BLaER1 (cell line): ENCODE measurements around the gene SRRM4.
"Not testable (repeated sequence)": the region's sequence is repeated elsewhere in the genome, so short reads cannot be mapped to it uniquely, and the experiment has no call there.

Experiments used
- H3K27ac ChIP-seq: shearing (Covaris generic); formaldehyde crosslinking; 2 replicates; pipeline ENCODE4 v1.8.1; 2022
- H3K27me3 ChIP-seq: shearing (Covaris generic); formaldehyde crosslinking; 2 replicates; pipeline ENCODE4 v1.8.1; 2022
- H3K36me3 ChIP-seq: shearing (Covaris generic); formaldehyde crosslinking; 2 replicates; pipeline ENCODE4 v1.8.1; 2022
- H3K4me1 ChIP-seq: shearing (Covaris generic); formaldehyde crosslinking; 2 replicates; pipeline ENCODE4 v1.8.1; 2022
- H3K4me2 ChIP-seq: shearing (Covaris generic); formaldehyde crosslinking; 2 replicates; pipeline ENCODE4 v1.8.1; 2022
- H3K4me3 ChIP-seq: shearing (Covaris generic); formaldehyde crosslinking; 2 replicates; pipeline ENCODE4 v1.8.1; 2022
- H3K9ac ChIP-seq: shearing (Covaris generic); formaldehyde crosslinking; 2 replicates; pipeline ENCODE4 v1.8.1; 2022
- H3K9me3 ChIP-seq: shearing (Covaris generic); formaldehyde crosslinking; 2 replicates; pipeline ENCODE4 v1.8.1; 2022
- H4K20me1 ChIP-seq: shearing (Covaris generic); formaldehyde crosslinking; 2 replicates; pipeline ENCODE4 v1.8.1; 2022
- Cebpa-rat ChIP-seq: shearing (Covaris generic); IDR thresholded peaks from 2 replicates; pipeline ENCODE4 v1.8.1; 2022

The SRRM4 gene

DNA sequence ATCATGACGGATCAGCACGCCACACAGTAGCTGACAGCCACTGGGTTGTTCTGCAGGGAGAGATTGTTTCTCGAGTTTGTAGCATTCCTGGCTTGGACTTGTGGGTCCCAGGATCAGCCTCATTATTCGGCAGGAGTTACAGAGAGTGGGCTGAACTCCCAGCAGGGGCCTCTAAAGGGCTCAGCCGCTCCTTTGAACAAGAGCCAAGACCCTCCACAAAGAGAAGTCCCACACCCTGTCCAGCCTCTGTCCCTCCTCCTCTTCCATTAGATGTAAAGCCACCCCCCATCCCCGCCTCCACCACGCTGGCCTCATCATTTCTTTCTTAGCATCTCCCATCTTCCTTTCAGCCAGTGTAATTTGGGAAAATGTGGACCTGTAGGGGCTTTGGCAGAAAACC lies 100.7 kb downstream of the SRRM4 start:
- H3K9ac ChIP-seq = no peak overlapping the region
- H3K27ac ChIP-seq = no peak overlapping the region
- no peaks in the 10 kb centered on the region for H3K36me3 ChIP-seq
- no peak for TF ChIP-seq Cebpa-rat
- no peaks in the 10 kb centered on the region for H4K20me1 ChIP-seq
- H3K4me2 ChIP-seq = no peak overlapping the region
- no peak overlapping the region for H3K4me3 ChIP-seq
- no peaks in the 10 kb centered on the region for H3K9me3 ChIP-seq
- no peaks in the 10 kb centered on the region for H3K27me3 ChIP-seq
- no peaks in the 10 kb centered on the region for H3K4me1 ChIP-seq

DNA sequence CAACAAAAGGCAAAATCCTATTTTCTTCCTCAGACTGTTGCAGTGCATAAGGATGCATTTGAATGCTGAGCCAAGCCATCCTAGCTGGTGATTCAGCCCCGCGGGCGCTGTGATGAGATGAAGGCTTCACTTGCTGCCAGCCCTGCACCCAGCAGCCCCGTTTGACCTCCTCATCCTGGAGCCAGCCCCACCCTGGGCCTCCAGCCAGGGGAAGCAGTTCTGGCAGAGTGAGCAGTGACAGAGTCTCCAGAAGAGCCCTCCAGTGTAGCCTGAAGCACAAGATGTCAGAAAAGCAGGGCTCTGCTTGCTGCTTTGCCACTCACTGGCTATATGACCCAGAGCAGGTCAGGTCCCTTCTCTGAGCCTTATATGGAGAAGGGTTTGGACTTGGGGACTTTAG lies 101.2 kb downstream of the SRRM4 start:
- Histone ChIP-seq H3K4me3 (no peak overlapping the region), H3K27me3 (no peaks in the 10 kb centered on the region), H3K9ac (no peak overlapping the region), H3K36me3 (no peaks in the 10 kb centered on the region), H3K4me2 (no peak overlapping the region), H3K4me1 (no peaks in the 10 kb centered on the region), H3K27ac (no peak overlapping the region), H4K20me1 (no peaks in the 10 kb centered on the region), H3K9me3 (no peaks in the 10 kb centered on the region)
- TF ChIP-seq Cebpa-rat = no peak

DNA sequence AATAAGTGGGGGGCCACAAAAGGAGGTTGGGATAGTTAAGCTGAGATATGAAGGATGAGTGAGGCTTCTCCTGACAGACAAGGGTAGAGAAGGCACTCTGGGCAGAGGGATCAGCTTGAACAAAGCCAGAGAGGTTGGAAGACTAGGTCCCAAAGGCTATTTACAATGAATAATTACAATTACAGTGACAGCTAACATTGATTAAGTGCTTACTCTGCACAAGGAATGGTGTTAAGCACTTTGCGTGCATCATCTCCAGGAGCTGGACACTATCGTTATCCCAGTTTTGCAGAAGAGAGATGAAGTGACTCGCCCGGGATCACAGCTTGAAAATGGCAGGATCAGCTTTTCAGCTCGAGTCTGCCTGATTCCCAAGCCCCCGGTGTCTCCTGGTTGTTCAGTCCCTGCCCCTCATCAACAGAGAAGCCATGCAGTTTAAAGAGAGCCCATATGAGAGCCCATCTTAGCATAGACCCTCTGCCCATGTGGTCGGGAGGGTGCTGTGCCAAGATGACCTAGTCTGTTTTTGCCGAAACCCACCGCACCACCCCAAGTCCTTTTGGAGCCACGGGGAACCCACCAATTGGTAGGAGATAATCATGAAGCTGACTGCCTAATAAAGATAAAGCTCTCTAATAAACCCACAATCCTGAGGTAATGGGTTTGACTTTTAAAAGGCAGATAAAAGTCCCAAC lies 107.5 kb downstream of the SRRM4 start:
- no peaks in the 10 kb centered on the region for H4K20me1 ChIP-seq
- no peak overlapping the region for H3K4me2 ChIP-seq
- no peak overlapping the region for H3K27ac ChIP-seq
- no peak for TF ChIP-seq Cebpa-rat
- H3K4me3 ChIP-seq = no peak overlapping the region
- no peaks in the 10 kb centered on the region; the same call in 1 of the 2 replicates for H3K27me3 ChIP-seq
- H3K9ac ChIP-seq = no peak overlapping the region
- H3K36me3 ChIP-seq = no peaks in the 10 kb centered on the region
- H3K9me3 ChIP-seq = no peaks in the 10 kb centered on the region
- H3K4me1 ChIP-seq = no peaks in the 10 kb centered on the region

DNA sequence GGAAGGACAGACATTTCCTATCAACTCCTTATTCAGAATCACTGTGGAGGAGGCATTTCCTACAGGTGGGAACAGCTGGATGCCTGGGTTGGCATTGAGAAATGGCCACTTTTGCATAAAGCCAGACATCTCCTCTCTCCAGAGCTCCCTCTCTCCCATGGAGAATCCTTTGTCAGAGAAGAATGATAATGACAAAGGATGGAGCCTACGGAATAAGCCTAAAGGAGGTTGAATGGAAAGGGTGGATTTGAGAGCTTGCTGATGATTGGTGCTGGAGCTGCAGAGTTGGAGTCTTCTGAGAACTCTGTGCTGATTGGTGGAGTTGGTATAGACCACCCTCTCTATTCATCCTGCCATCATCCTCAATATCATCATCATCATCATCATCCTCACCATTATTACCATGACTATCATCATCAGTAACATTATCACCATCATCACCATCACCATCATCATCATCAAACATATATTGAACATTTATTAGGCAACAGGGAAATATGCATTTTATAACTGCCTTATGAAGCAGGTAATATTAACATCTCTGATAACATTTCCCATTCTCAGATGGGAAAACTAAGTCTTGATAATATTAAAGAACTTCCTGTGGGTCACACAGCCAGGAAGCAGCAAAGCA lies 108.2 kb downstream of the SRRM4 start:
- no peak for TF ChIP-seq Cebpa-rat
- no peak overlapping the region for H3K9ac ChIP-seq

DNA sequence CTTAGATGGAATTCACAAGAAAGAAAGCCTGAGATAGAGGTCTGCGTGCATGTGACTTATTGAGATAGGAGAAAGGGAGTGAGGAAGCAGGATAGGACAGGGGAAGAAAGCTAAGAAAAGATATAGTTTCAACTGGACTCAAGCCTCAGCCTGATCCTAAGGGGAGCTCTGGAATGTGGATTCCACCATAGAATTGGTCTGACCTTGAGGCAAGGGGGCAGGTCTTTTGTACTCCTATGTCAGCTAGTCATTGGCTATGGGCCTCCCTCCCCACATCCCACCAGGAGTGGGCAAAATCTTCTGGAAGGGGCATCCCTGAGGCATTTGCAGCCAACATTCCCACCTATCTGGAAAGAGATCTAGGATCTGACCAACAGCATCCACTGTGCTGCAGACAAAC lies 108.9 kb downstream of the SRRM4 start:
- H3K27ac ChIP-seq = no peak overlapping the region

More for the DNA sequence above, 108.2 kb downstream of the SRRM4 start:
- Histone ChIP-seq H3K4me2 (no peak overlapping the region), H3K36me3 (no peaks in the 10 kb centered on the region), H3K4me1 (no peaks in the 10 kb centered on the region), H4K20me1 (no peaks in the 10 kb centered on the region), H3K27me3 (no peaks in the 10 kb centered on the region; the same call in 1 of the 2 replicates), H3K4me3 (no peak overlapping the region), H3K27ac (no peak overlapping the region), H3K9me3 (no peaks in the 10 kb centered on the region)

DNA sequence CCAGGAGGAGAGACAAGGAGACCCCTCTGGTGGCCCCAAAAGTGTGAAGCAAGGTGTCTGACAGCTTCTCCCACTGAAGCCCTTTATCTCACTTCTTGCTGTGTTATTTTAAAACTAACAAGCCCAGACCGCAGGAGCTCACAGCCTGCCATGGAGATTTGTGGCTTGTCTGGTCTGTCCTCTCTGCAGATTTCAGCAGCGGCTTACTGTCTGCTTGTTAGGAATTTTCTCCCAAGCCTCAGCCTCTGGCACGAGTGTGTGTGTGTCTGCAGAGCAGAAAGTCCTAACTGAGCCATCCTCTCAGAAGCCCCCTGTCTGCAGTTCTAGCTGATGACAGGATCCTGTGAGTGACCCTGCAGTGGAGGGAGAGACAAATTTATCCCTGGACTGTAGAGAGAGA lies 109.5 kb downstream of the SRRM4 start:
- no peak for TF ChIP-seq Cebpa-rat
- Histone ChIP-seq H3K4me2 (no peak overlapping the region), H3K27ac (no peak overlapping the region), H3K36me3 (no peaks in the 10 kb centered on the region), H3K27me3 (no peaks in the 10 kb centered on the region; the same call in 1 of the 2 replicates), H3K4me1 (no peaks in the 10 kb centered on the region), H3K9ac (no peak overlapping the region), H3K9me3 (no peaks in the 10 kb centered on the region), H3K4me3 (no peak overlapping the region), H4K20me1 (no peaks in the 10 kb centered on the region)

More for the DNA sequence above, 108.9 kb downstream of the SRRM4 start:
- Histone ChIP-seq H3K4me3 (no peak overlapping the region), H3K9ac (no peak overlapping the region), H3K36me3 (no peaks in the 10 kb centered on the region), H3K9me3 (no peaks in the 10 kb centered on the region), H3K4me1 (no peaks in the 10 kb centered on the region), H4K20me1 (no peaks in the 10 kb centered on the region), H3K27me3 (no peaks in the 10 kb centered on the region; the same call in 1 of the 2 replicates), H3K4me2 (no peak overlapping the region)
- TF ChIP-seq Cebpa-rat = no peak

DNA sequence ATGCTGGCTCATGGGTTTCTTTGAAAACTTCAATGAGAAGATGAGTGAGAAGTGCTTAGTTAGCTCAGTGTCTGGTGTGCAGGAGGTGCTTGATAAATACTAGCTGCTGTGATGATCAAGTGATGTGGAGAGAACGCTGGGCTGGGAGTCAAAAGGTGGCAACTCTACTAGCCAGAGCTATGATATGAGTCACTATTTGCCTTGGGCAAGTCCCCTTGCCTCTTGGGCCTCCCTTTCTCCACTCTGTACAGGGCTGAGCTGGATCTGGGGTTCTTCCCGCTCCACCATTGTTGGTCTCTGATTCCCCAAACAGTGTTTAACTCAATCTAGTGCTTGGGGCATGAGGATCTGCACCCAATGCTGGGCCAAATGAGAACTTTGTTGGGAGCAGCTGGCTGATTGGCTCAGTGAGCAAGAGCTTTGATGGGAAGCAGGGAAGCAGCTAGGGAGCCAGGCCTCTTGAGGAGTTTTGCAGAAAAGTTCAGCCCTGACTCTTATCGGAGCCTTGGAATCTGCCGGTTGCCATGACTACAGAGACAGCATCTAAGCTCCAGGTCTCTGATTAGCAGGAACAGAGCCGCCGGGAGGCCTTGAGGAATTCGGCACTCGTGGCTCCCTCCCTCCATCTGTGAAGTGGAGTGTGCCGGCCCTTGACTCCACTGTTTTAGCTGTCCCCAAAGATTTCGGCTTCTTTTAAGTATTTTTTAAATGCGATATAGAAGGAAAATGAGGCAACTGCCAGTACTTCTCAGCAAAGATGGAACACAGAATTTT lies 115.3 kb downstream of the SRRM4 start:
- Histone ChIP-seq H3K36me3 (no peaks in the 10 kb centered on the region), H3K4me1 (no peaks in the 10 kb centered on the region), H3K4me3 (no peak overlapping the region), H3K9ac (no peak overlapping the region), H4K20me1 (no peaks in the 10 kb centered on the region), H3K27ac (no peak overlapping the region), H3K9me3 (no peaks in the 10 kb centered on the region), H3K27me3 (no peaks in the 10 kb centered on the region), H3K4me2 (no peak overlapping the region)
- TF ChIP-seq Cebpa-rat = no peak

DNA sequence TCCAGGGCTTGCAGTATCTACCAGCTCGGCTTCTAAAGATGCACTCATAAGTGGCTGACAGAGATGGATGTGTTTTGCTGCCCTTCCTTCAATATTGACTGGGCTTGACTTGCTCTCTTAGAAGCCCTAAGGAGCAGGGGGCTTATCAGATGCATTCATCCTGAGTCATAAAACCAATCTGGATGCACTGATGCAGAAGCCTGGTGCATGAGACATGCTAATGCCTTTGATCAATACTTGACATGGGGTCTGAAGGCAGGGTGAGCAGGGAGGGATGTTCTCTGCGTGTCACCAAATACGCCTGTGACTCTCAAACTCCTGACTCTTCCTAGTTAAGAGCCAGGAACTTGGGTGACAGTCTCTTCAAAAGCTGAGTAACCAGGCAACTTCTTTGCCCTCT lies 119.6 kb downstream of the SRRM4 start:
- Histone ChIP-seq H3K9me3 (no peaks in the 10 kb centered on the region), H3K27ac (no peak overlapping the region), H3K36me3 (no peaks in the 10 kb centered on the region), H3K27me3 (no peaks in the 10 kb centered on the region), H3K9ac (no peak overlapping the region), H3K4me2 (no peak overlapping the region), H3K4me1 (no peaks in the 10 kb centered on the region), H3K4me3 (no peak overlapping the region), H4K20me1 (no peaks in the 10 kb centered on the region)
- TF ChIP-seq Cebpa-rat = no peak

DNA sequence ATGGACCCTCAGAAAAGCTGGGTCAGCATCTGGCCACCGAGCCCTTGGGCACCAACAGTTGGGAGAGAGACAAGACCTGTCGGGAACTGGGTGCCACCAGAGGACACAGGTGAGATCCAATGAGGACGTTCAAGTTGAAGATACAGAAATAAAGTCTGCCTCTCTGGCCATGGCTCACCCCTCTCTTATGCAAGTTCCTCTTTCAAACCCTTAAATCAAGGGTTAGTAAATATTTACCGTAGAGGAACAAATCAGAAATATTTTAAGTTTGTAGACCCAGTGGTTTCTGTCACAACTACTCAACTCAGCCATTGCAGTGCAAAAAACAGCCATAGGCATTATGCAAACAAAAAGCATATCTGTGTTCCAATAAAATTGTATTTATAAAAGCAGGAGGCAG lies 120.9 kb downstream of the SRRM4 start:
- Histone ChIP-seq H3K27ac (no peak overlapping the region), H3K4me2 (no peak overlapping the region), H3K36me3 (no peaks in the 10 kb centered on the region), H3K9me3 (no peaks in the 10 kb centered on the region), H3K4me1 (no peaks in the 10 kb centered on the region), H3K27me3 (no peaks in the 10 kb centered on the region), H3K4me3 (no peak overlapping the region), H4K20me1 (no peaks in the 10 kb centered on the region), H3K9ac (no peak overlapping the region)
- no peak for TF ChIP-seq Cebpa-rat

DNA sequence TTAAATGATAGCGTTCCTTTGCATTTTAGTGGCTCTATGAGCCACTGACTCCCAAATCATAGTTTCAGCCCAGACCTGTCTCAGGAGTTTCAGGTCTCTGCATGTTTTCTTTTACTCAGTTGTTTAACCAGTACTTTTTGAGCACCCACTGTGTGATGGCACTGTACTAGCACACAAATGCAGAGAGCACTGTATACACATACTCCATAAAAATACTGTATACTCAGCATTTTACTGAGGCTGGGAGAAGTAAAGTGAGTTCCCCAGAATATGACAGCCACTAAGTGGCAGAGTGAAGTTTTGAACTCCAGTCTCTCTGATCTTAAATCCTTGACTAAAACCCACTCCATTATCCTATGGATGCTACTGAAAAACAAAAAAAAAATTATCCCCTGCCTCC lies 121.4 kb downstream of the SRRM4 start:
- H3K4me3 ChIP-seq = no peak overlapping the region
- H3K27ac ChIP-seq = no peak overlapping the region
- H3K9me3 ChIP-seq = no peaks in the 10 kb centered on the region
- no peaks in the 10 kb centered on the region for H3K4me1 ChIP-seq
- H3K9ac ChIP-seq = no peak overlapping the region
- no peaks in the 10 kb centered on the region for H4K20me1 ChIP-seq
- TF ChIP-seq Cebpa-rat = no peak
- H3K27me3 ChIP-seq = no peaks in the 10 kb centered on the region
- H3K36me3 ChIP-seq = no peaks in the 10 kb centered on the region
- H3K4me2 ChIP-seq = no peak overlapping the region

DNA sequence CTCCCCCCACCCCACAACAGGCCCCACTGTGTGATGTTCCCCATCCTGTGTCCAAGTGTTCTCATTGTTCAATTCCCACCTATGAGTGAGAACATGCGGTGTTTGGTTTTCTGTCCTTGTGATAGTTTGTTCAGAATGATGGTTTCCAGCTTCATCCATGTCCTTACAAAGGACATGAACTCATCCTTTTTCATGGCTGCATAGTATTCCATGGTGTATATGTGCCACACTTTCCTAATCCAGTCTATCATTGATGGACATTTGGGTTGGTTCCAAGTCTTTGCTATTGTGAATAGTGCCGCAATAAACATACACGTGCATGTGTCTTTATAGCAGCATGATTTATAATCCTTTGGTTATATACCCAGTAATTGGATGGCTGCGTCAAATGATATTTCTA lies 123.6 kb downstream of the SRRM4 start:
- not testable (repeated sequence) for H3K9me3 ChIP-seq, H3K27ac ChIP-seq, H3K9ac ChIP-seq, H3K27me3 ChIP-seq, H3K4me2 ChIP-seq, H4K20me1 ChIP-seq, H3K4me1 ChIP-seq, H3K4me3 ChIP-seq, H3K36me3 ChIP-seq
